Measurements from ENCODE around the gene SLC22A14. TPM values are rescaled to one million over a fixed set of nuclear protein-coding genes. Genes with fewer than 3 reads are reported as not detected.

Gene SLC22A14
- total and polyA plus RNA-seq, 3 donors from 2014 or later = 2.7 to 11.9 (median 9.4) TPM

DNA sequence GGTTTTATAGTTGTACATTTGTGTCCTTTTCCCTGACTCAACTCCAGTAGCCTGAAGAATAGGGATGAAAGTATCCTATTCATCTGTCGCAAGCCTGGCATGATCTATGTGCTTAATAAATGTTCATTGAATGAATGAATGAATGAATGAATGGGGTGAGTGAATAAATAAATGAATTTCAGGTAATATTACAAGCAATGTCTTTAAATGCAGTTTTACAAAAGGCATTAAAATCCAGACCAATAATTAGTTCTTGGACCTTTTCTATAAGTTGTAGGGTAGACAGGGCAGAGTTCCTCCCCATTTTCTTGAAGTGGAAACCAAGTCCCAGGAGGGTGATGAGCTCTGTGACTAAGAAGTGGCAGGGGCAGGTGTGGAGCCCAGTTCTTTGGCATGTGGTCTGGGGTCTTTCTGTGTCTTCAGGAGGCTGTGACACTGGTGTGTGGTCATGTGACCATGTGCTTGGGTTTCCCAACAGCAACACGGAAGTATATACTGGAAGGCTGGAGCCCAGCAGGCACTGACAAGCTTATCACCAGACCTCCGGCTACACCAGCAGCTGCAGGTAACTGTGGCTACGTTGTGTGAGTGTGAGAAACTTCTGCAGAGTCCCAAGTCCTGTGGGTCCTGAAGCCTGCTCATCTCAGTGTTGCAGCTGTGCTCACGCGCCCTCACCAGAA is 82.8 kb downstream of the SLC22A14 start:
- Histone ChIP-seq H3K27ac (no peak overlapping the region), H3K27me3 (no peaks in the 10 kb centered on the region), H3K4me3 (no peak overlapping the region), H3K9me3 (no peaks in the 10 kb centered on the region), H3K4me1 (no peaks in the 10 kb centered on the region), H3K36me3 (ENCODE audit: low read depth, missing control alignments) (no peaks in the 10 kb centered on the region)
- TF ChIP-seq, protein P1, sequence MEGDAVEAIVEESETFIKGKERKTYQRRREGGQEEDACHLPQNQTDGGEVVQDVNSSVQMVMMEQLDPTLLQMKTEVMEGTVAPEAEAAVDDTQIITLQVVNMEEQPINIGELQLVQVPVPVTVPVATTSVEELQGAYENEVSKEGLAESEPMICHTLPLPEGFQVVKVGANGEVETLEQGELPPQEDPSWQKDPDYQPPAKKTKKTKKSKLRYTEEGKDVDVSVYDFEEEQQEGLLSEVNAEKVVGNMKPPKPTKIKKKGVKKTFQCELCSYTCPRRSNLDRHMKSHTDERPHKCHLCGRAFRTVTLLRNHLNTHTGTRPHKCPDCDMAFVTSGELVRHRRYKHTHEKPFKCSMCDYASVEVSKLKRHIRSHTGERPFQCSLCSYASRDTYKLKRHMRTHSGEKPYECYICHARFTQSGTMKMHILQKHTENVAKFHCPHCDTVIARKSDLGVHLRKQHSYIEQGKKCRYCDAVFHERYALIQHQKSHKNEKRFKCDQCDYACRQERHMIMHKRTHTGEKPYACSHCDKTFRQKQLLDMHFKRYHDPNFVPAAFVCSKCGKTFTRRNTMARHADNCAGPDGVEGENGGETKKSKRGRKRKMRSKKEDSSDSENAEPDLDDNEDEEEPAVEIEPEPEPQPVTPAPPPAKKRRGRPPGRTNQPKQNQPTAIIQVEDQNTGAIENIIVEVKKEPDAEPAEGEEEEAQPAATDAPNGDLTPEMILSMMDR (IDR thresholded peaks at IDR 0.05) = no peak
- no peak for TF ChIP-seq POLR2A (IDR thresholded peaks at IDR 0.05)
- 89 to 96% methylated on average over 4 to 6 of the region's 6 CpGs for WGBS, 2 donors
- no peak for DNase-seq
- intact Hi-C loops (cut with DNase I; ENCODE audit: low total_unique reads) = no loop called here

DNA sequence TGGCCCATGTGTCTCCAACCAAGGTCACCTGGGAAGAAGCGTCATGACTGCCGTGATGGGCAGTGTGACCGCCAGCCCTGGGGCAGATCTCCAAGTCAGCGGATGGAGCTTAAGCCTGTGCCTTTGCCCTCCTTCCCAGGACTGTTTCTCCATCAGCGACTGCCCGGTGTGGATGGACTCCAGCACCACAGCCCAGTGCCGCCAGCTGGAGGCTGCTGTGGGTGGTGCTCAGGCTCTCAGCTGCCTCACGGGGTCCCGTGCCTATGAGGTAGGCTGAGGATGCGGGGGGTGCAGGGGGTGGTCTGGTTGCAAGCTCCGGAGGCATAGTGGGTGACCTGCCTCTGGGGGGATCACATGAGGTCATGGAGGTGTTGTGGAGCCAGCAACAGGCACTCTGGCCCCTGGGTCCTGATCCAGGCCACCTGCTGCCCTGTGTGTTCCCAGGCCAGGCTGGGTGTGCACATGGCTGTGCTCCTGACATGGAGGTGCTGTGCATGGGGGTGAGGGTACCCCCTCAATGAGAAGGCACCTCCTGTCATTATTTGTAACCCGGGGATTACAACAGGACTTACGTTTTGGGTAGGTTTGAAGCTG is 83.5 kb downstream of the SLC22A14 start:
- Histone ChIP-seq H3K27ac (no peak overlapping the region), H3K4me1 (no peaks in the 10 kb centered on the region), H3K27me3 (no peaks in the 10 kb centered on the region), H3K9me3 (no peaks in the 10 kb centered on the region), H3K4me3 (no peak overlapping the region), H3K36me3 (ENCODE audit: low read depth, missing control alignments) (no peaks in the 10 kb centered on the region)
- intact Hi-C loops (cut with DNase I; ENCODE audit: low total_unique reads) = no loop called here
- DNase-seq = no peak
- WGBS, 2 donors = 78 to 94% methylated on average over 2 to 13 of the region's 13 CpGs
- TF ChIP-seq, protein P1 (IDR thresholded peaks at IDR 0.05) = no peak
- no peak for TF ChIP-seq POLR2A (IDR thresholded peaks at IDR 0.05)

DNA sequence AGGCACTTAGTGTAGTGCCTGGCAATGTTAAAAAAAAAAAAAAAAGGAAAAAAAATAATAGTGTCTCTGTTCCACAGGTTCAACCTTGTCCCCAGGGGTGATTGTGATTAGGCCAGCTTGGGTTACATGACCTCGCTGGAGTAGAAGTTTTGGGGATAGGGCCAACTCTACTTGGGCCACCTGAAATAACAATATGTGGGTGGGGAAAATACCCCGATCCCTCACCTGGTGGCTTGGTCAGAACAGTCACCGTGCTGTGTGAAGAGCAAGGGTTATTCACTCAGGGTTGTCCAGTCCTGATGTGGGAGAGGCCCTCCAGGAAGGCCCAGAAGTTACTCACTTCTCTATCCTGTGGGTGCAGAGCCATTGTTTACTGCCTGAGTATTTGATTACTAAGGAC is 84.0 kb downstream of the SLC22A14 start:
- Histone ChIP-seq H3K9me3 (no peaks in the 10 kb centered on the region), H3K4me3 (no peak overlapping the region), H3K27ac (no peak overlapping the region), H3K4me1 (no peaks in the 10 kb centered on the region), H3K27me3 (no peaks in the 10 kb centered on the region), H3K36me3 (ENCODE audit: low read depth, missing control alignments) (no peaks in the 10 kb centered on the region)
- WGBS, 2 donors = 93 to 94% methylated on average over 3 of the region's 3 CpGs
- intact Hi-C loops (cut with DNase I; ENCODE audit: low total_unique reads) = no loop called here
- TF ChIP-seq POLR2A (IDR thresholded peaks at IDR 0.05) = no peak
- DNase-seq = no peak

DNA sequence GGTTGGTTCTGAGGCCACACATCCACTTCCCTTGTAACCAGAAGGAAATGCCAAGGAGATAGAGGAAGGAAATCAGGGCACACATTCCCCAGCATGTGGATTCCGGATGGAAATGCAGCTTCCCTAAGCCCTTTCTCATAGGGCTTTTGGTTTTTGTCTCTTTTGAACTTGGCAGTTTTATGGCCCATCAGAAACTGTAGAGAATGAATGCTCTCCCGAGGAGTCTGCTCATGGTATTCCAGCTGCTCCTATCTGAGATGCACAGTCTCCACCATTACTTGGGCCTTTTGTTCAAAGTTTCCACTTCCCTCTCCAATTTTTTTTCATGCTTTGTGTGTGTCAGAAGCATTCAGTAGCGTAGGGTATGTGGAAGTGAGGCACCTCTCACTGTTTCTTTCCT is 85.7 kb downstream of the SLC22A14 start:
- intact Hi-C loops (cut with DNase I; ENCODE audit: low total_unique reads) = no loop called here
- no peak for DNase-seq
- no peaks in the 10 kb centered on the region for H3K36me3 ChIP-seq (ENCODE audit: low read depth, missing control alignments)
- no peak overlapping the region for H3K4me3 ChIP-seq
- H3K9me3 ChIP-seq = no peaks in the 10 kb centered on the region
- TF ChIP-seq, protein P1 (IDR thresholded peaks at IDR 0.05) = no peak
- TF ChIP-seq POLR2A (IDR thresholded peaks at IDR 0.05) = no peak
- no peaks in the 10 kb centered on the region for H3K4me1 ChIP-seq
- 72 to 89% methylated on average over 3 of the region's 3 CpGs for WGBS, 2 donors
- H3K27ac ChIP-seq = no peak overlapping the region
- no peaks in the 10 kb centered on the region for H3K27me3 ChIP-seq

Small RNA genes within 50 kb of the gene (small RNA-seq; reads per million reads assigned to genes)
- 0 reads per million in 2 donors for gene RNU6-235P

Other genes with a start within 250 kb of the SLC22A14 start
- gene DLEC1, start 243.1 kb upstream of the SLC22A14 start, total RNA-seq = 10 to 100 TPM; 32.3 to 40.8 TPM
- gene DLEC1, start 243.1 kb upstream of the SLC22A14 start, polyA plus RNA-seq (ENCODE audit: insufficient read depth, low read depth, low replicate concordance) = 36.9 TPM
- gene ACAA1, start 145.2 kb upstream of the SLC22A14 start, total RNA-seq = 10 to 100 TPM; 58.3 to 60.9 TPM
- 50.7 TPM for gene ACAA1, start 145.2 kb upstream of the SLC22A14 start, polyA plus RNA-seq (ENCODE audit: insufficient read depth, low read depth, low replicate concordance)
- 10 to 100 TPM; 18.7 to 22.3 TPM for gene MYD88, start 143.6 kb upstream of the SLC22A14 start, total RNA-seq
- gene MYD88, start 143.6 kb upstream of the SLC22A14 start, polyA plus RNA-seq (ENCODE audit: insufficient read depth, low read depth, low replicate concordance) = 30.1 TPM
- 10 to 100 TPM; 39.7 to 48.7 TPM for gene OXSR1, start 116.8 kb upstream of the SLC22A14 start, total RNA-seq
- 26.0 TPM for gene OXSR1, start 116.8 kb upstream of the SLC22A14 start, polyA plus RNA-seq (ENCODE audit: insufficient read depth, low read depth, low replicate concordance)
- gene SLC22A13, start 16.5 kb upstream of the SLC22A14 start, total RNA-seq = 1 to 10 TPM; 1.5 to 2.6 TPM
- gene SLC22A13, start 16.5 kb upstream of the SLC22A14 start, polyA plus RNA-seq (ENCODE audit: insufficient read depth, low read depth, low replicate concordance) = 1.1 TPM
- 10 to 100 TPM in 1 of 2 donors, 1 to 10 TPM in 1; 5.9 to 12.4 TPM for gene XYLB, start 64.5 kb downstream of the SLC22A14 start, total RNA-seq
- 1.7 TPM for gene XYLB, start 64.5 kb downstream of the SLC22A14 start, polyA plus RNA-seq (ENCODE audit: insufficient read depth, low read depth, low replicate concordance)
- 10 to 100 TPM; 22.9 to 24.2 TPM for gene ACVR2B, start 171.6 kb downstream of the SLC22A14 start, total RNA-seq
- 7.3 TPM for gene ACVR2B, start 171.6 kb downstream of the SLC22A14 start, polyA plus RNA-seq (ENCODE audit: insufficient read depth, low read depth, low replicate concordance)
- gene EXOG, start 214.0 kb downstream of the SLC22A14 start, total RNA-seq = 10 to 100 TPM; 15.7 to 17.3 TPM
- gene EXOG, start 214.0 kb downstream of the SLC22A14 start, polyA plus RNA-seq (ENCODE audit: insufficient read depth, low read depth, low replicate concordance) = 14.8 TPM